GM18909 (cell line): ENCODE data around the gene LCMT1.
A peak's percentile ranks its signal among the peaks of the same experiment; 100 is the strongest.
"Not testable (repeated sequence)": the region's sequence is repeated elsewhere in the genome, so short reads cannot be mapped to it uniquely, and the experiment has no call there.

ENCODE experiments used
- ATAC-seq: cut with Tn5 transposase; IDR thresholded peaks from one replicate; pipeline ENCODE4 v1.9.1; 2021; ENCODE audit warnings: mild to moderate bottlenecking; ENCODE audit not compliant: unreplicated experiment, poor library complexity

LCMT1 gene

DNA sequence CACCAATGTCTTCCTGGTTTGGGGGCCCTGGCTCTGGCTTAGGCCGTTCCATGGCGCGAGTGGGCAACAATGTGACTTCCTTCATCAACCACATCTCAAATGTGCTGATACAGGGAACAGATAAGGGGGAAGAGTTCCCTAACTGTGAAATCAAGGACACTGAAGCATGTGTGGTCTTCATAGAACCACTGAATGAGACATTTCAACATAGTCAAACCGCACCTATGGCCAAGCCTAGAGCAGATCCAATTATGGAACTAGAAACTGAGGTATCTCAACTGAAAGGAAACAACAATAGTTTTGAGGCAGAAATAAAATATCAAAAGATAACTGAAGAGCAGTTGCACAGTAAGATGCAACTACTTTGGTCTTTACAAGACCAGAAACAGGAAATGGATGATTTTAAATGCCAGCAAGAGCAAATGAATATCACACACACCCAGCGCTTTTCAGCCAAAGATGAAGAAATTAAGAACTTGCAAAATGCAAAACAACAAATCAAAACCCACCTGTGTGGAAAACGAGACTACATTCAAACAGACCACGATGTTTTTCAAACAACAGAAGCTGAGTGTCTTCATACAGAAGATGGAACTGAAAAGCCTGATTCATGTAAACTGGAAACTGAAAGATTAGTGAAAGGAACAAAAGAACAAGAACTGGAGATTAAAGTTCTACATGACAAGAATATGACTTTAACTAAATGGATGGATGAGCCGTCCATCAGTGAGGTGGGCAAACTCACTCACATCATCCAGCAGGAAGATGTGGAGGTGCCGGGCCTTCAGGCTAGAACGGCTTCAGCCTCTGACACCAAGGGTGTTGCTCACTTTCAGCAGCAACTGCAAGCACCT lies 18.1 kb upstream of the LCMT1 start:
- peak; percentile 71 for ATAC-seq

DNA sequence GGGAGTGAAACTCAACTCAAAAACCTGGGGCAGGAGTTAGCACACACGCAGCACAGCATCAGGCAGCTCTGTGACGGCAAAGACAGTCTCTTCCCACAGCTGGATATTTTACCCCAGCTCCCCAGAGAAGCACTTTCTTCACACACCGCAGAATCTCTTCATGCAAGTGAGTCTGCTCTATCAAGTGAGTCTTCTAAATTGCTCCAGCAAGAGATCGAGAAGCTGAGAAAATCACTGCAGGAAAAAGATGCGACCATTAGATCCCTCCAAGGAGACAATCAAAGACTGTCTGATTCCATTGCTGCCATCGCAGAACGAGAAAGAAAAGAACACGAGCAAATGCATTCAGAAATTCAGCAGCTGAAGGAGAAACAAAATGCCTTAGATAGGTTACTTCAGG lies 16.9 kb upstream of the LCMT1 start:
- ATAC-seq, result no peak

DNA sequence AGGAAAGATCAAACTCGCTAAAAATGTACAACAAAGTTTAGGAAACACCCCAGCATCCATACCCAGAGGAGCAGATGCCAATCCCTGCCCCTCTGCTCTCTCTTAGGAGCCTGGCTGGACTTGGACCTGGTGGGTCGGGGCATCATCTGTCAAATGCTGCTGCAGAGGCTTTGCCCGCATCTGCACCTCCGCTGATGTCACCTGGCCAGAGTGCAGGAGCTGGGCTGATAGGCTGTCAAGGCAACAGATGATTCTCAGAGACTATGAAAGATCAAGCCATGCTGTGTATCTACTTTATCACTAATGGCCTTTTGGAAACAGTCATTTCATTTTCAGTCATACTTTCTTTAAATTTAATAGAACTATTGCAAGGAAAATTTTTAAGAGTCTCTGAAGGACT lies 15.9 kb upstream of the LCMT1 start:
- ATAC-seq, result no peak

DNA sequence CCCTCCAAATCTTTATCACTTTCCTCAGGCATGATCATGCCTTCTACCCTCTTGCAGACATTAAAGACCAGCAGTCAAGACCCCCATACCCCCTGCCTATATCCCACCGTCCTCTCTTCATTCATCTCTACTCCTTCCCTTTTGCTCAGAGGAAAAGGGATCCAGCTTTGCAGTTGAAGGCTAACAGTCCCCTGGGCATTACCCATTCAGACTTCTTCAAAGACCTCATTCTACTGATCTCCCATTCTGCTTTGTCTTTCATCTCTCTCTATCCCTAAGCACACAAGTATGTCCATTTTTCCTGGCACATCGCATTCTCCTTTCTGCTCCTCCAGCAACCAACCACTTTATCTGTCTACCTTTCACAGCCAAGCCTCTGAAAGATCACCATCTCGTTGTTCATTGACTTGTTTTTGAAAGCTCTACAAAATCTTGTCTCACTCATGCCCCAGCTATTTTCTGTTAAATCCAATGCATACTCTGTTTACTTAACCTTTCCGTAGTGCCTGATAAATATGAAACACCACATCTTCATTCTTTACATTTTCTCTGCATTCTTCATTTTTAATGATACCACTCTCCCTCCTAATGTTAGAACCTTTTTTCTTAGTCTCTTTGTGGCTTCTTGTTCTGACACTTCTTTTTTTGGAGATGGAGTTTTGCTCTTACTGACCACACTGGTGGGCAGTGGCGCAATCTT lies 14.1 kb upstream of the LCMT1 start:
- no peak for ATAC-seq

DNA sequence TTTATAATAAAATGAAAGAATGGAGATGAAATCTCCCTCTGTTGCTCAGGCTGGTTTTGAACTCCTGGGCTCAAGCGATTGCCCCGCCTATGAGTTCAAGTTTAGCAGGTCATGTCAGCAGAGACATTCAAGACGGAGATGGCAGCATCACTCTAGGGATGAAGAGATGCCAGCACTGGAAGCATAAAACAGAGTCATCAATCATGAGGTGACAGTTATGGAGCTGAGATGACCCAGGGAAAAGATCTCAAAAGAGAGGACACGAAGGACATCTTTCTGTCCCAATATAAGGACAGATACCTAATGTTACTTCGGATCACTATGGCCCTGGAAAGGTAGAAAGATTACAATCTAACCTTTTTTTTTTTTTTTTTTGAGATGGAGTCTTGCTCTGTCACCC lies 11.0 kb upstream of the LCMT1 start:
- ATAC-seq, result no peak

DNA sequence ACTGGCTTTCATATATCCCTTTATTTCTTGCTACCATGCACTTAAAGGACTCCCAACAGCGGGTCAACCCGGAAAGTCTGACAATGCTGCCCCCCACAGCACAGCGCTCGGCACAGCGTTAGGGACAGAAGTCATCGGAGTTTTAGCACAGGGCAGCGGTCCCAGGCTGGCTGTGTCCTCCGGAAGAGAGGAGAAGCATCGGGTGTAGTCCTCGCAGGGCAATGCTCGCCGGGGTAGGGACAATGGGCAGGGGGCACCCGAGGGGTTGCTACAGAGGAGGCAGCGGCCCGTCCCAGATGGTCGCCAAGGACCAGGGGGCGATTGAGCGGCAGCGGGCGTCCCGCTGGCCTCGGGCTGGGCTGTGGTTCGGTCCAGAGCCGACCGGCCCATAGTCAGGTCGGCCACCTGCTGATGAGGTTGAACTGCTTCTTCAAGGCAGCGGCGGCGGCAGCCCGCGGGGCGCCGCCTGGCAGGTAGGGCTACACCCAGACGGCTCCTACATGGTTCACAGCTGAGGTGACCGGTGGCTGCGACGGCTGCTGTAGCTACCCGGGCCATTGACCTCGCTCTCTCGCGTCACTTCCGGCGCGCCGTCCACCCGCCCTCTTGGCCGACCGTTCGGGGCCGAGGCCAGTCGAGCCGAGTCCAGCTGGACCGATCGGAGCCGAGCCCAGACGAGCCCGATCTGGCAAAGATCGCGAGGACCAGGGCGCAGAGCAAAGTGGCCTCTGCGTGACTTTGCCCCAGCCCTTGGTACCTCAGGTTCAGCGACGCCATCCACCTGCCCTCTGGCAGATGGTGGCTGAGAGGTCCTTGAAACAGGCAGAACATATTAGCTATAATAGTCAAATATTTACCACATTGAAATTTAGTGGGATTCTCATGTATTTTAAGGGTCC lies 4.7 kb upstream of the LCMT1 start:
- ATAC-seq, result peak; percentile 53

DNA sequence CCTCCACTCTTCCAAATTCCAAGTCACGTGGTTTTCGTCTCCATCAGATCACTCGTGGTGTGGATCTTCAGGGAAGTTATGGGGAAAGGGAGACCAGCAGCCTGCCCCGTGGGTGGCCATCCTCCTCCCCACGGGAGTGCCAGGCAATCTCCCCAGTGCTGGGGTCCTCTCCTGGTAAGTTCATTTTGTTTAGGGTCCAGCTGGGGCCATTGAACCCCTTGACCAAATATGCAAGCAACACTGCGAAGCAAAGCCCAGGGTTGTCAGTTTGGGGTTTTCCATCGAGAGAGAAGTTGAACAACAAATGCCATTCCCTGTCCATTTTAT lies 4.1 kb upstream of the LCMT1 start:
- no peak for ATAC-seq

DNA sequence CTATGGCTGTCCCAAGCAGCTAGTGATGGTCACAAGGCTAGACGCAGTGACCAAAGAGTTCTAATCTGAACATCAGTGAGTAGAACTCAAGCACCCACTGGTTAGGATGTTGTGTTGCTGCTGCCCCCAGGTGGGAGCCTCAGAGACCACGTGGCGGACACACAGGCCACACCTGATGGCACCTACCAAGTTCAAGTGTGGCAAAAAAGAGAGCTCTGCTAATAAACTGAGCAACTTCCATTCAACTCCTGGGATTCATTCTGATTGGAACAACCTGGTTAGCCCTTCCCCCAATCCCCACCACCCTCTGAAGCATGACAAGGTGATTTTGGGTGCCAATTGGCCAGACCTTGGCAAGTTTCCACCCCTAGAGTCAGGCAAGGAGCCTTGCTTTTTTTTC lies 3.5 kb upstream of the LCMT1 start:
- no peak for ATAC-seq

DNA sequence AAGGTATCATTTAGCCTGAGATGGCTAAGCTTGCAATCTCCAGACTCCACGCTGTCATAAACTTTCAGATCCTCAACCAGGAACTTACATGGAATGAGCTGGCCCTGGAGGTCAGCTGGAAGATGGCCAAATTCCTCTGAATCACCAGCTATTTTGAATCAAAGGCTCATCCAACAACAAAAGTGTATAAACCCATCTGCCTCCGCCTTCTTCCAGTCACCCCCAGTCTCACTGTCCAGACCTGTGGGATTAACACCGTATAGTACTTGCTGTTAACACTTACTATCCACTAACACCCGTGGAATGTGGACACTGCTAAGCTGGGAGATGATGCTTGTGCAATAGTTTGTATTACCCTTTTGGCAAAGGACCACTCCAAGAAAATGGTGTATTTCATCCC lies 1.9 kb upstream of the LCMT1 start:
- no peak for ATAC-seq

DNA sequence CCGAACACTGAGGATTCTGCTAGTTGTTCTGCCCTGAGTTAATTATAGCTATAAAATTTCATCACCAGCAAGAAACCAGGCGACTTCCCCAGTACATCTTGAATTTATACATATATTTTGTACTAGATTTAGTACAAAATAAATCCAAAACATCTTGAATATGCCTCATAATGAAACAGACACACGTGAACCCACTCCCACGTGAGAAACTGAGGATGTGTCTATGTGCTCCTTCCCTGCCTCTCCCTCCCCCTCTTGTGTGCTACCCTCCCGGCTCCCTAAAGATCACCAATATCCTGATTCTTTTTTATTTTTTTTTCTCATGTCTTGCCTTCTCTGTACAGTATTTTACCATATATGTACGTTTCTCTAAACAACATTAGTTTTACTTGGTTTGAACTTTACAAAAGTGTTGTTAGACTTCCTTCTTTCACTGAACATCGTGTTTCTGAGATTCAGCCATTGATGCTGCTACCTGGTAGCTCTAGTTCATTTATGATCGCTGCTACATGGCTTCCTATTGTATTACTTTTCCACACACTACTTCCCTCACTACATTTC lies 1.1 kb upstream of the LCMT1 start:
- no peak for ATAC-seq

DNA sequence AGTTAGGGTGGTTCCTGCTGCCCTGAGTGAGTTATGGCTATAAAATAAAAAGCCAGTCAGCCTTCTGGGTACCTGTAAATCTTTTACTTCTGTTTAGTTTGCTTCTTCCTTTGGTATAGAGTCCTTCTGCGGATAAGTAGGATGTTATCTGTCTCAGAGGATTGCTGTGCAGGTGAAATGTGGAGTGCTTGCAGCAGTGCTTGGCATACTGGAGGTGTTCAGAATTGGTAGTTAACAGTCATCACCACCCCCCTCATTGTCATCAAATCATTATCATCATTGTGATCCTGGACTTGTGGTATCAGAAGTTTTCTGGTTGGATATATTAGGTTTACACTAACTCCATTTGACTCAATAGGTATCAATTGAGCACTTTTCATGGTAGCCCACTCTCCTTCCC lies 2.6 kb downstream of the LCMT1 start:
- ATAC-seq, result no peak

DNA sequence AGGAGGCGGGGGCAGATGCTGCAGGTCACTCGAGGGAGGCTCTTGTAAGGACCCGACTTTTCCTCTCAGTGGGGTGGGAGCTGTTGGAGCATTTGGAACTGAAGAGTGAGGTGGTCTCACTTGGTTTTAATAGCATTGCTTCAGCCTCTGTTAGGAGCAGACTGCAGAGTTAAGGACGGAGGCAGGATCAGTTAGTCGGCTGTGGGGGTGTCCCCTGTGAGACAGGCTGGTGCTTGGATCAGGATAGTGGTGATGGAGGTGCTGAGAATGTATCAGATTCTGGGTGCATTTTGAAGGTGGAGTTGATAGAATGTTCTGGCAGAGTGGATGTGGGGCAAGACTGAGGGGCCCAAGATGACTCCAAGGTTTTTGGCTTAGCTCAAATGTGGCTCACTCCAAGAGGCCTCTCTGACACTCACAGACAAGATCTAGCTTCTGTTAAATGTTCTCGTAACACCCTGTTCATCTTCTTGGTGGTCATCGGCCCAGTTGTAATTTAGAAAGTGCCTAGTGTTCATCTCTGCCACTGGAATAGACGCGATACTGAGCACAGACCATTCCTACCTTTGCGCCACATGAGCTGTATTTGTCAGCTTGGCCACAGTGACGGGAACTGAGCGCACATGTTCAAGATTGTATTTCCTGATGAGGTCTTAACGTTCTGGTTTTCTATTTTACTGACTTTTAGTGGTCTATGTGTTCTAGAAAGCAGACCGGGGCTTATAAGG lies 7.5 kb downstream of the LCMT1 start:
- no peak for ATAC-seq

DNA sequence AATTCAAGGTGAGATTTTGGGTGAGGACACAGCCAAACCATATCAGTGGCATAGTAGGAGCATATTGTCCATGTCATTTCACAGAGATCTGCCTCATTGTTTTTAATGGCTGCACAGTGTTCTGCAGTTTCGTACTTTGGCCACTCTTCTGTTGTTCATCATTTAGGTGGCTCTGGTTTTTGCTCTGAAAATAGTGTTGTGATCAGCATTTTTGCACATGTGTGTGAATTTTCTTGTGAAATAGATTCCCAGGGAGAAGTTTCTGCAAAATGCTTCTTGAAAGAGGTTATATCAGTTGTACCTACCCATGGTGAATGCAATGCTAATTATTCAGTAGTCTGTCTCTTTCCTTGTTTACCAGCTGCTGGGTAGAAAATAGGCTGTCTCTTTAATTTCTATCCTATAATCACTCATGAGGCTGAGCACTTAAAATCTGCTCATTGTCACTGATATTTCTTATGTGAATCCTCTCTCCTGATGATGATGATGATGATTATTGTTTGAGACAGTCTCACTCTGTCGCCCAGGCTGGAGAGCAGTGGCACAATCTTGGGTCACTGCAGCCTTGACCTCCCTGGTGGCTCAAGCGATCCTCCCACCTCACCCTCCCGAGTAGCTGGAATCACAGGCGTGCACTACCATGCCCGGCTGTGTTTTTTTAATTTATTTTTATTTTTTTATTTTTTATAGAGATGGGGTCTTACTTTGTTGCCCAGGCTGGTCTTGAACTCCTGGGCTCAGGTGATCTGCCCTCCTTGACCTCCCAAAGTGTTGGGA lies 10.5 kb downstream of the LCMT1 start:
- ATAC-seq, result no peak

DNA sequence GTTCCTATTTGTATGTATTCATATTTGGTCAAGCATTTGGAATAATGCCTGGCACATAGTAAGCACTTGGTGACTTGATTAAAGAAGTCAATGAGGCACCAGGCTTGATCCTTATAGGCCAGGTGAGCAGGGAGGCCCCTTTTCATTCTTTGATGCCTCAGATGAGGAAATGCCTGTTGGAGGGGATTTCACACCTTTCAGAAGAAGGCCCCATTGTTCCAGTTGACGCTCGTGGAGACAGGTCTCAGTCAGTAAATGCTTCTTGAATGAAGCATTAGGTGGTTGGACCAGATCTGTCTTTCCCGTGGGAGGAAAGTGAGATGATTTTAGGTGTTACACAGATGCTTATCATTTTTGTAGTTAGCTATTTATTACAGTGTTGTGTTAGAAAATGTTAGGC lies 13.0 kb downstream of the LCMT1 start:
- no peak for ATAC-seq

DNA sequence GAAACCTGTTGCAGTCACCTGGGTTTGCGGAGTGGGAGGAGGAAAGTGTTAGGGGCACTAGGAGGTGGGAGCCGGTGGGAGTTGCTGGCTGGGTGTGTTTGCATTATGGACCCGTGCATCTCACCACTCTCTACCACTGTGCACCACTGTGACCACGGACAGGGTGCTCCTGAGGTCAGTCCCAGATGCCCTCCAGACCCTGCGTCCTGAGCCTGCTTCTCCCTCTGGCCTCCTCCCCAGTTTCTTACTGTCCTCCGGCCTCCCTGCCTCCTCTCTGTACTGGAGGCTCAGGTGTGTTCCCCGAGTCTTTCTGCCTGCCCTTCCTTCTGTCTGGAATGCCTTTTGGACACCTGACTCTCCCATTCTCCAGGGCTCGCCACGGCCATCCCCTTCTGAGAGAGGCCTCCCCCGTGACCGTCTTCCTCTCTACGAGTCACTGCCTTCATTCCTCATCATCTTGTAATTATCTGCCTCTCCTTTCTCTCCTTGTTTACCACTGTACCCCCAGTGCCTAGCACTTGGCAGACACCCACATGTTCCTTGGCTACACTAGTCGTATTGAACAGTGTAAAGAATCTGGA lies 14.6 kb downstream of the LCMT1 start:
- not testable (repeated sequence) for ATAC-seq

DNA sequence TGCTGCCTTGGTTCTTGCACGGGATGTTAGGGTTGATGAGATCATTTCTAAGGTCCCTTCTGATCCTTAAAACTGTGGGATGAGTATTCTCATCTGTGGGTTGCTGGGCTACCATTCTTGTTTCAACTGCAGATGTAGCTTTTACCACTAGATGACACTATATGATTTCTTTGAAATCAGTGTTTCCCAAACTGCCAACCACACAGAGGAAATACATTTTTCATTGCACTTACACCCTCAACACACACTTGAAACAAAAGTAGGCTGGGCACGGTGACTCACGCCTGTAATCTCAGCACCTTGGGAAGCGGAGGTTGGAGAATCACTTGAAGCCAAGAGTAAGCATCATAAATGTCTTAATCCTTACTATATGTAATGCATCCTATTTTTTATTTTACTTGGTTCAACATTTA lies 15.3 kb downstream of the LCMT1 start:
- ATAC-seq, result no peak

DNA sequence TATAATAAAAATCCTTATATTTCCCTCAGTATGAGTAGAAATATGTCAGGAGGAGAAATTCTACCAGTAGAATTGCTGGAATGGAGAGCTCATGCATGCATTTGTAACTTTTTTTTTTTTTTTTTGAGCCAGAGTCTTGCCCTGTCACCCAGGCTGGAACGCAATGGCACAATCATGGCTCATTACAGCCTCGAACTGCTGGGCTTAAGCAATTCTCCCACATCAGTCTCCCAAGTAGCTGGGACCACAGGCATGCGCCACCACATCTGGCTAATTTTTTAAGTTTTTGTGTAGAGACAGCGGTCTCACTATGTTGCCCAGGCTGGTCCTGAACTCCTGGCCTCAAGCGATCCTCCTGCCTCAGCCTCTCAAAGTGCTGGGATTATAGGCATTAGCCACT lies 21.2 kb downstream of the LCMT1 start:
- ATAC-seq, result not testable (repeated sequence)

DNA sequence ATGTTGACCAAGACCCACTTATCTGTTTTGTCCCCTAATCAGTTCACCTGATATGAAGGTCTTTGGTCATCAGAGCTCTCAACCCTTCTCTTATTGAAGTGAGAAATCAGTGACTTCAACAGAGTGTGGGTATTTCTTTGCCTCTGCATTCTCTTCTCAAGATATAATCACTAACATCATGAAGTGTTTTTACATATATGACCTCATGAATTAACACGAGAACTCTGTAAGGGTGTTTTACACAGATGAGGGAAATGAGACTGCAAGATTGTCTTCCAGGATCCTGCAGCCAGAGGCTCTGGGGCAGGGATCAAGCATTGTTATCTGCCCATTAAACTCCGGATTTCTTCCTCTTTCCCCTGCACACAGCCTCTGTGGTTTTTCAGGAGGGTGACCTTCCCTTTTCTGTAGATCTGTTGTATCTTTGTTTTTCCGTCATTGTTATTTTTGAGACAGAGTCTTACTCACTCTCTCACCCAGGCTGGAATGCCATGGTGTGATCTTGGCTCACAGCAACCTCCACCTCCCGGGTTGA lies 22.7 kb downstream of the LCMT1 start:
- no peak for ATAC-seq
